Ovary (tissue), 9 donors: ENCODE data around the gene CHST13. TPM values are rescaled to one million over a fixed set of nuclear protein-coding genes. Genes with fewer than 3 reads are reported as not detected.

Experiments used
- DNase-seq, 5 donors: peaks; one replicate each; pipeline ENCODE4 v3.0.0-alpha.2; 2019 to 2020
- H3K27ac ChIP-seq, 2 donors: fragments of 200-600 bp; one replicate each; pipeline versions ENCODE4 v1.5.1 to v1.8.0; 2019 to 2022
- H3K27me3 ChIP-seq: fragments of 200-600 bp; one replicate; pipeline ENCODE4 v1.8.0; 2022
- H3K36me3 ChIP-seq: fragments of 200-600 bp; sonication (generic); one replicate; pipeline ENCODE4 v1.5.1; 2019
- H3K4me1 ChIP-seq: one replicate; pipeline ENCODE4 v1.8.1; 2013; ENCODE audit warnings: mild to moderate bottlenecking, moderate library complexity; ENCODE audit not compliant: insufficient read depth
- H3K4me3 ChIP-seq: fragments of 200-600 bp; sonication (generic); one replicate; pipeline ENCODE4 v1.5.1; 2017
- H3K9me3 ChIP-seq, 2 donors: fragments of 200-600 bp in 1 of 2; sonication (generic) in 1 of 2; one replicate each; pipeline versions ENCODE4 v1.5.1 to v1.8.1; 2013 to 2019; ENCODE audit warnings: mild to moderate bottlenecking in 1 of 2, moderate library complexity in 1 of 2
- CTCF ChIP-seq, 3 donors: fragments of 450-650 bp in 2 of 3; fragments of 200-600 bp in 1 of 3; IDR thresholded peaks; one replicate each; pipeline versions ENCODE4 v1.5.1 to v1.8.0; 2016 to 2022; ENCODE audit warnings: antibody characterized with exemption in 3 of 3, mild to moderate bottlenecking in 1 of 3
- EP300 ChIP-seq: sonication (generic); formaldehyde crosslinking; IDR thresholded peaks from one replicate; pipeline ENCODE4 v1.6.1; 2017; ENCODE audit warnings: antibody characterized with exemption
- POLR2A ChIP-seq: fragments of 450-650 bp; IDR thresholded peaks from one replicate; pipeline ENCODE4 v1.6.1; 2017; ENCODE audit warnings: antibody characterized with exemption, mild to moderate bottlenecking, moderate library complexity
- WGBS, 3 donors: extraction: QIAGEN DNeasy Blood & Tissue Kit in 1 of 3; methylation state at CpG; one replicate each; pipeline versions ENCODE4 v1.1.5 to v1.1.7; 2013 to 2017; 5-methylcytosine and 5-hydroxymethylcytosine counted together
- intact Hi-C, 4 donors: fragments of 100-400 bp; cut with DNase I; formaldehyde crosslinking; loops; one replicate each; pipeline versions ENCODE4 v1.11.0 to v1.15.1; 2022 to 2023
- polyA plus RNA-seq, 2 donors: library from polyadenylated mRNA; stranded (reverse); fragments of 200-250 nt in 1 of 2; fragments of 350-450 nt in 1 of 2; fragmentation: Illumina TruSeq in 1 of 2; extraction: RNeasy Lipid Tissue Mini Kit (QIAGEN cat#74804) in 1 of 2; gene quantifications; one replicate each; pipeline ENCODE4 v1.2.3, GENCODE V29; 2013 to 2014
- total RNA-seq, 7 donors: library from RNA; depleted of rRNA in 2 of 7; stranded (reverse); fragments of >200 nt in 2 of 7; fragmentation: NEBNext Ultra II Directional in 3 of 7; extraction: Animal tissue kit (Norgen Biotek cat#: 25700) in 3 of 7; gene quantifications; one replicate each; pipeline versions ENCODE4 v1.1.0 to v1.2.4, GENCODE V29; 2016 to 2023
- donor health status: DM: no; HTN: no; CAD: no; lungs with moderate emphysema.
- donor health status: DM: no; HTN: no; CAD: no.
- donor health status: Bipolar disorder and iron deficiency.
- donor health status: DM: yes; HTN: yes; CAD: no.
- donor health status: DM: no; HTN: no; CAD: no.
- donor health status: DM: yes; HTN: yes; CAD: no.

The CHST13 gene
- total and polyA plus RNA-seq, 9 donors: 0.12 to 0.87 (median 0.31) TPM; not detected in 4

- Histone ChIP-seq H3K4me3 (no peak overlapping the region), H3K27ac (no peak overlapping the region), H3K9me3 (no peaks in the 10 kb centered on the region), H3K4me1 (no peaks in the 10 kb centered on the region), H3K27me3 (no peaks in the 10 kb centered on the region), H3K36me3 (no peaks in the 10 kb centered on the region)
- TF ChIP-seq CTCF (IDR thresholded peaks at IDR 0.05) (no peak), EP300 (no peak), POLR2A (no peak)
- intact Hi-C loops: no loop called here
- 36 to 43% (median 40%) methylated on average over 3 of the region's 3 CpGs for WGBS, 3 donors
- DNase-seq: no peak
Measured at GRCh38 chr3:126484148-126484547, 39.8 kb upstream of the CHST13 start.

- no peaks in the 10 kb centered on the region for H3K36me3 ChIP-seq
- WGBS, 3 donors: 57 to 81% (median 62%) methylated on average over 3 of the region's 3 CpGs
- no peak overlapping the region for H3K4me3 ChIP-seq
- no peak for TF ChIP-seq EP300
- TF ChIP-seq CTCF (IDR thresholded peaks at IDR 0.05): no peak
- TF ChIP-seq POLR2A: no peak
- DNase-seq: no peak
- intact Hi-C loops: no loop called here
- no peaks in the 10 kb centered on the region for H3K9me3 ChIP-seq
- H3K27me3 ChIP-seq: no peaks in the 10 kb centered on the region
- no peak overlapping the region for H3K27ac ChIP-seq
- H3K4me1 ChIP-seq: no peaks in the 10 kb centered on the region
Measured at GRCh38 chr3:126484662-126485061, 39.3 kb upstream of the CHST13 start.

- no peak overlapping the region for H3K4me3 ChIP-seq
- intact Hi-C loops: no loop called here
- no peaks in the 10 kb centered on the region for H3K36me3 ChIP-seq
- no peaks in the 10 kb centered on the region for H3K27me3 ChIP-seq
- DNase-seq: no peak
- WGBS, 3 donors: 78 to 86% (median 82%) methylated on average over 8 of the region's 8 CpGs
- no peaks in the 10 kb centered on the region for H3K4me1 ChIP-seq
- no peaks in the 10 kb centered on the region for H3K9me3 ChIP-seq
- TF ChIP-seq CTCF (IDR thresholded peaks at IDR 0.05) (no peak), POLR2A (no peak), EP300 (no peak)
- H3K27ac ChIP-seq: no peak overlapping the region
Measured at GRCh38 chr3:126485176-126485897, 38.6 kb upstream of the CHST13 start.

- H3K4me1 ChIP-seq: no peaks in the 10 kb centered on the region
- no peak for DNase-seq
- no peaks in the 10 kb centered on the region for H3K9me3 ChIP-seq
- no peaks in the 10 kb centered on the region for H3K36me3 ChIP-seq
- no peak for TF ChIP-seq EP300
- TF ChIP-seq CTCF (IDR thresholded peaks at IDR 0.05): no peak
- no peak for TF ChIP-seq POLR2A
- H3K4me3 ChIP-seq: no peak overlapping the region
- H3K27me3 ChIP-seq: no peaks in the 10 kb centered on the region
- intact Hi-C loops: no loop called here
- H3K27ac ChIP-seq: no peak overlapping the region
- 94 to 97% (median 96%) methylated on average over 9 of the region's 9 CpGs for WGBS, 3 donors
Measured at GRCh38 chr3:126485956-126486355, 38.0 kb upstream of the CHST13 start.
